Spleen (tissue), 11 donors: ENCODE data around the gene KMT5C. TPM values are rescaled to one million over a fixed set of nuclear protein-coding genes. Genes with fewer than 3 reads are reported as not detected.

Experiments used
- DNase-seq: peaks from one replicate; pipeline ENCODE4 v3.0.0-alpha.2; 2020
- H3K27ac ChIP-seq, 8 donors: fragments of 200-600 bp; sonication (generic) in 7 of 8; 1 replicate in 4 of 8; 2 replicates in 4 of 8; pipeline versions ENCODE4 v1.5.0 to v1.8.0; 2016 to 2021; ENCODE audit warnings: inconsistent platforms in 4 of 8, mild to moderate bottlenecking in 4 of 8, moderate library complexity in 1 of 8
- H3K27me3 ChIP-seq, 7 donors: fragments of 200-600 bp; sonication (generic) in 6 of 7; replicated peaks in 1 of 7; 1 replicate in 4 of 7; 2 replicates in 3 of 7; pipeline versions ENCODE4 v1.5.0 to v1.8.0; 2016 to 2021; ENCODE audit warnings: inconsistent platforms in 3 of 7, mild to moderate bottlenecking in 1 of 7
- H3K36me3 ChIP-seq, 6 donors: fragments of 200-600 bp; sonication (generic) in 5 of 6; 1 replicate in 4 of 6; 2 replicates in 2 of 6; pipeline versions ENCODE4 v1.5.0 to v1.8.0; 2016 to 2021; ENCODE audit warnings: inconsistent platforms in 2 of 6
- H3K4me1 ChIP-seq, 6 donors: fragments of 200-600 bp; sonication (generic) in 5 of 6; 1 replicate in 3 of 6; 2 replicates in 3 of 6; pipeline versions ENCODE4 v1.5.0 to v1.8.0; 2016 to 2021; ENCODE audit warnings: inconsistent platforms in 3 of 6
- H3K4me3 ChIP-seq, 8 donors: fragments of 200-600 bp; sonication (generic) in 7 of 8; 1 replicate in 4 of 8; 2 replicates in 4 of 8; pipeline versions ENCODE4 v1.5.0 to v1.8.0; 2016 to 2021; ENCODE audit warnings: inconsistent platforms in 4 of 8, mild to moderate bottlenecking in 4 of 8, moderate library complexity in 2 of 8
- H3K9me3 ChIP-seq, 8 donors: fragments of 200-600 bp; sonication (generic) in 7 of 8; 1 replicate in 4 of 8; 2 replicates in 4 of 8; pipeline versions ENCODE4 v1.5.0 to v1.8.0; 2016 to 2021; ENCODE audit warnings: inconsistent platforms in 4 of 8
- POLR2A ChIP-seq, 3 donors: fragments of 450-650 bp; IDR thresholded peaks; one replicate each; pipeline ENCODE4 v1.5.1; 2017; ENCODE audit warnings: antibody characterized with exemption in 3 of 3, mild to moderate bottlenecking in 1 of 3
- POLR2AphosphoS5 ChIP-seq, 3 donors: sonication (generic); formaldehyde crosslinking; IDR thresholded peaks; one replicate each; pipeline ENCODE4 v1.5.1; 2017; ENCODE audit warnings: antibody characterized with exemption in 3 of 3
- WGBS, 5 donors: extraction: QIAGEN DNeasy Blood & Tissue Kit in 3 of 5; methylation state at CpG; one replicate each; pipeline versions ENCODE4 v1.1.5 to v1.1.7; 2013 to 2018; 5-methylcytosine and 5-hydroxymethylcytosine counted together
- intact Hi-C: fragments of 100-400 bp; cut with DNase I; formaldehyde crosslinking; loops from one replicate; pipeline ENCODE4 v1.15.0; 2023; ENCODE audit warnings: low total_unique reads
- polyA plus RNA-seq, 3 donors: library from polyadenylated mRNA; stranded (reverse); fragments of 200-250 nt; gene quantifications; one replicate each; pipeline ENCODE4 v1.2.1, GENCODE V29; 2013
- total RNA-seq, 7 donors: library from RNA; depleted of rRNA in 3 of 7; stranded (reverse); fragments of >200 nt in 3 of 7; fragmentation: NEBNext Ultra II Directional in 4 of 7; extraction: Animal tissue kit (Norgen Biotek cat#: 25700) in 4 of 7; gene quantifications; one replicate each; pipeline versions ENCODE4 v1.1.0 to v1.2.1, GENCODE V29; 2016 to 2021
- TF ChIP-seq, protein P1 (sequence below), 11 experiments: fragments of 200-600 bp in 7 of 11; fragments of 450-650 bp in 4 of 11; sonication (generic) in 4 of 11; IDR thresholded peaks in 8 of 11; conservative IDR thresholded peaks in 3 of 11; 1 replicate in 7 of 11; 2 replicates in 4 of 11; pipeline versions ENCODE4 v1.4.0 to v1.8.0; 2016 to 2021; ENCODE audit warnings: antibody characterized with exemption in 11 of 11, inconsistent platforms in 4 of 11, mild to moderate bottlenecking in 1 of 11
- donor health status: healthy with polysubstance abuse.
- donor health status: DM: no; HTN: no; CAD: no; lungs with moderate emphysema.
- donor health status: DM: no; HTN: no; CAD: no.
- donor health status: Bipolar disorder and iron deficiency.
- donor health status: healthy.
- donor health status: DM: no; HTN: no; CAD: no.
- donor health status: DM: yes; HTN: yes; CAD: no.

Gene KMT5C
- total and polyA plus RNA-seq, 10 donors = 5.7 to 18.1 (median 12.2) TPM

DNA sequence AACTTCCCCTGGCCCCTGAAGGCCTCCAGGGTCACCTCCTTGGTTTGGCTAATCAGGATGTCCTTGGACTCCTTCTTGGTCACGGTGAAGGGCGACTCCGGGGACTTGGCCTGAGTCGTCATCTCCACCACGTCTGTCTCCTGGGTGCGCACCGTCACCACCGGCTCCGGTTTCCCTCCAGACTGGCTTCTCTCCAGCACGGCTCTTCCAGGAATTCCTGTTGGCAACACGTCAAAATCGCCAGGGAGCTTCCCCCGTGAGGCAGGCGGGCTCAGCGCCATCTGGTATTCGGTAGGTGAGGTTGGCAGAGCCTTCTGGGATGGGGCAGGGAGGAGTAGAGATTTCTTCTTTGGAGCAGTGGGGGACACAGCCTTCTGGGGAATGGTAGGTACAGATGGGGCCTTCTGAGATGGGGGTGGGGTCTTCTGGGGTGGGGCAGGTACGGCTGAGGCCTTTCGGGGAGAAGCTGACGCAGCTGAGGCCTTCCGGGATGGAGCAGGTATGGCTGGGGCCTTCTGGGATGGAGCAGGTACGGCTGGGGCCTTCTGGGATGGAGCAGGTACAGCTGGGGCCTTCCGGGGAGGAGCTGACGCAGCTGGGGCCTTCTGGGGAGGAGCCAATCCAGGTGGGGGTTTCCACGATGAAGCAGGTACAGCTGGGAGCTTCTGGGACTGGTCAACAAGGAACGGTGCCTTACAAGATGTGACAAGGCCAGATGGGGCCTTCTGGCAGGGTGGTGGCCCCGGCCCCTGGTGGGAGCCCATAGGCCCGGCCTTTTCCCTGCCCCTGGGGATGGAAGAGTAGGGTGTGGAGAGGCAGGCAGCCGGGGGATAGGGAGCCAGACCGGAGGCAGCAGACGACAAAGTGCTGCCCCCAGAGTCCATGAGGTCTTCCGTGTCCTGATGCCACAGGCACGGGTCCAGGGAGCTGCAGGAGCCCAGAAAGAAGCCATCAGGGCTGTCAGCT lies 19.6 kb downstream of the KMT5C start:
- WGBS, 5 donors = 73 to 85% (median 74%) methylated on average over 31 to 32 of the region's 32 CpGs
- no peak for DNase-seq

GRCh38 chr19:55360902-55361301 lies 21.2 kb downstream of the KMT5C start:
- WGBS, 5 donors = 79 to 91% (median 86%) methylated on average over 13 to 16 of the region's 16 CpGs
- TF ChIP-seq POLR2AphosphoS5 (IDR thresholded peaks at IDR 0.05) (no peak), POLR2A (IDR thresholded peaks at IDR 0.05) (no peak)
- TF ChIP-seq, protein P1, sequence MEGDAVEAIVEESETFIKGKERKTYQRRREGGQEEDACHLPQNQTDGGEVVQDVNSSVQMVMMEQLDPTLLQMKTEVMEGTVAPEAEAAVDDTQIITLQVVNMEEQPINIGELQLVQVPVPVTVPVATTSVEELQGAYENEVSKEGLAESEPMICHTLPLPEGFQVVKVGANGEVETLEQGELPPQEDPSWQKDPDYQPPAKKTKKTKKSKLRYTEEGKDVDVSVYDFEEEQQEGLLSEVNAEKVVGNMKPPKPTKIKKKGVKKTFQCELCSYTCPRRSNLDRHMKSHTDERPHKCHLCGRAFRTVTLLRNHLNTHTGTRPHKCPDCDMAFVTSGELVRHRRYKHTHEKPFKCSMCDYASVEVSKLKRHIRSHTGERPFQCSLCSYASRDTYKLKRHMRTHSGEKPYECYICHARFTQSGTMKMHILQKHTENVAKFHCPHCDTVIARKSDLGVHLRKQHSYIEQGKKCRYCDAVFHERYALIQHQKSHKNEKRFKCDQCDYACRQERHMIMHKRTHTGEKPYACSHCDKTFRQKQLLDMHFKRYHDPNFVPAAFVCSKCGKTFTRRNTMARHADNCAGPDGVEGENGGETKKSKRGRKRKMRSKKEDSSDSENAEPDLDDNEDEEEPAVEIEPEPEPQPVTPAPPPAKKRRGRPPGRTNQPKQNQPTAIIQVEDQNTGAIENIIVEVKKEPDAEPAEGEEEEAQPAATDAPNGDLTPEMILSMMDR (IDR thresholded peaks at IDR 0.05 in 8 of 11, conservative IDR thresholded peaks at IDR 0.05 in 3 of 11) = no peak
- peaks cover 0 to 51% (median 0%) of the 10 kb centered on the region in 7 donors for H3K27me3 ChIP-seq

More for the DNA sequence above, 19.6 kb downstream of the KMT5C start:
- H3K4me3 ChIP-seq = no peak overlapping the region
- H3K36me3 ChIP-seq = no peaks in the 10 kb centered on the region
- H3K4me1 ChIP-seq = peaks cover 4 to 12% (median 7%) of the 10 kb centered on the region in 6 donors
- no peak overlapping the region for H3K27ac ChIP-seq
- intact Hi-C loops = no loop called here
- peaks cover 0 to 61% (median 14%) of the 10 kb centered on the region in 7 donors for H3K27me3 ChIP-seq
- H3K9me3 ChIP-seq = no peaks in the 10 kb centered on the region
- TF ChIP-seq, protein P1 (IDR thresholded peaks at IDR 0.05 in 8 of 11, conservative IDR thresholded peaks at IDR 0.05 in 3 of 11) = no peak
- TF ChIP-seq POLR2AphosphoS5 (IDR thresholded peaks at IDR 0.05) = peak in 1 of 3 donors; percentile 8

DNA sequence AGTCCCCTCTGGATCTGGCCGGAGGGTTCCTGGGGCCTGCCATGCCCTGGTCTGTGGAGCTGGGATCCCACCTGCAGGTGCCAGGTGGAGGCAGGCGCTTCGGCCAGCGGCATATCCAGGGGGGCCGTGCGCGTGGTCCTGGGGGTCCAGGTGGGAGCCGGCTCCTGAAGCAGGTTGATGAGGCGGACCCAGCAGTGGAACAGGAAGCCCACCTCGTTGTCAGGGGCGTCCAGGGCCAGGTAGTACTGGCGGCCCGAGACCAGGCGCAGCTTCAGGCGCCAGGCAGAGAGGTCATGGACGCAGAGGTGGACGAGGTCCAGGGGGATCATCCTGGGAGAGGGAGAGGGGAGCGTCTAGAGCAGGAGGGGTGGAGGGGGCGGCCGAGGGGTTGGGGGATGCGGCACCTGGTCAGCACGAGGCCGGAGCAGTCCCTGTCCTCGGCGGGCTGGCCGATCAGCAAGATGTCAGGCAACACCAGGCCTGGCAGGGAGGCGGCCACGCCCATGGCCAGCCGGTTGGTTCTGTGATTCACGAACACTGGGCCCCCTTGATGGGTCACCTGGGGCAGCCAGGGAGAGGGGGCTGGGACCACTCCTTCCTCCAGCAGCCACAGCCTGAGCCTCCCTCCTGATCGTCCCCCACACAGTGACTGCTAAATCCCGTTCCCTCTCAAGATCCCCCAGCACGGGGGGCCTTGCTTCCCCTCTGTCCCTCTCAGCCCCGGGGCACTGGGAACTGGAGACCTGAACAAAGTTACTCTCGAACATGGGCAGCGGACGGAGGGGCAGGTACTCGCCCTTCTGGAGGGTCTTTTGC lies 22.7 kb downstream of the KMT5C start:
- Histone ChIP-seq H3K9me3 (no peaks in the 10 kb centered on the region), H3K36me3 (no peaks in the 10 kb centered on the region), H3K4me3 (no peak overlapping the region), H3K27ac (no peak overlapping the region), H3K4me1 (no peaks in the 10 kb centered on the region), H3K27me3 (peaks cover 0 to 48% (median 0%) of the 10 kb centered on the region in 7 donors)
- no peak for DNase-seq
- intact Hi-C loops = no loop called here
- no peak for TF ChIP-seq POLR2A (IDR thresholded peaks at IDR 0.05)
- no peak for TF ChIP-seq POLR2AphosphoS5 (IDR thresholded peaks at IDR 0.05)
- TF ChIP-seq, protein P1 (IDR thresholded peaks at IDR 0.05 in 8 of 11, conservative IDR thresholded peaks at IDR 0.05 in 3 of 11) = no peak
- 78 to 87% (median 83%) methylated on average over 33 to 38 of the region's 38 CpGs for WGBS, 5 donors

More at GRCh38 chr19:55360902-55361301, 21.2 kb downstream of the KMT5C start:
- no peaks in the 10 kb centered on the region for H3K4me1 ChIP-seq
- no peak overlapping the region for H3K4me3 ChIP-seq
- H3K9me3 ChIP-seq = no peaks in the 10 kb centered on the region
- H3K36me3 ChIP-seq = no peaks in the 10 kb centered on the region
- H3K27ac ChIP-seq = no peak overlapping the region
- DNase-seq = no peak
- intact Hi-C loops = no loop called here
